H1 (cell line): ENCODE results near the gene SUGP2. TPM values are rescaled to one million over a fixed set of nuclear protein-coding genes. Genes with fewer than 3 reads are reported as not detected.

Experiments used
- CTCF ChIA-PET: fragments of 300-600 bp; sonication (Branson Sonifier 250); formaldehyde crosslinking; loops from one replicate; lab custom pipeline; 2021; ENCODE audit not compliant: partially characterized antibody; lab: Charles Lee
- POLR2A ChIA-PET: fragments of 300-600 bp; sonication (Branson Sonifier 250); formaldehyde crosslinking; loops from one replicate; lab custom pipeline; 2021; ENCODE audit warnings: inconsistent platforms; ENCODE audit not compliant: partially characterized antibody; lab: Charles Lee
- DNase-seq, 2 experiments: peaks; one replicate each; pipeline versions ENCODE4 v3.0.0 to v3.0.0-alpha.2; 2010 to 2022; ENCODE audit warnings: low spot score in 2 of 2, low read depth in 1 of 2, mixed read lengths in 1 of 2
- FAIRE-seq: peaks from 2 replicates; lab custom pipeline; 2011; peaks lifted over from hg19 to GRCh38; lab: Jason Lieb, UNC
- H2AFZ ChIP-seq: 2 replicates; pipeline ENCODE4 v1.8.1; 2012; ENCODE audit warnings: low read length, inconsistent platforms
- H2AK5ac ChIP-seq: 2 replicates; pipeline ENCODE4 v1.6.1; 2013; ENCODE audit warnings: low read depth, low read length
- H2BK120ac ChIP-seq: replicated peaks from 2 replicates; pipeline ENCODE3; 2013; ENCODE audit warnings: low read depth, low read length, inconsistent platforms
- H2BK12ac ChIP-seq: 2 replicates; pipeline ENCODE4 v1.6.1; 2013; ENCODE audit warnings: low read depth, low read length
- H2BK15ac ChIP-seq: 2 replicates; pipeline ENCODE4 v1.6.1; 2013; ENCODE audit warnings: low read length
- H2BK20ac ChIP-seq: 2 replicates; pipeline ENCODE4 v1.6.1; 2013; ENCODE audit warnings: low read length
- H2BK5ac ChIP-seq: 2 replicates; pipeline ENCODE4 v1.6.1; 2013; ENCODE audit warnings: low read depth, low read length
- H3K14ac ChIP-seq: 2 replicates; pipeline ENCODE4 v1.6.1; 2013; ENCODE audit warnings: inconsistent platforms; ENCODE audit not compliant: insufficient read length
- H3K18ac ChIP-seq: 2 replicates; pipeline ENCODE4 v1.6.1; 2013; ENCODE audit warnings: low read length; ENCODE audit errors: extremely low read depth
- H3K23ac ChIP-seq: 2 replicates; pipeline ENCODE4 v1.6.1; 2013; ENCODE audit warnings: inconsistent platforms; ENCODE audit not compliant: insufficient read length
- H3K23me2 ChIP-seq: 2 replicates; pipeline ENCODE4 v1.6.1; 2013; ENCODE audit warnings: low read depth, low read length
- H3K27ac ChIP-seq: 2 replicates; pipeline ENCODE4 v1.6.1; 2011; ENCODE audit warnings: low read depth, low read length, inconsistent platforms
- H3K27me3 ChIP-seq, 4 experiments: replicated peaks in 1 of 4; 1 replicate in 1 of 4; 2 replicates in 3 of 4; pipeline versions ENCODE4 v1.6.1 to v1.8.1; 2011 to 2013; ENCODE audit warnings: low read length in 3 of 4, mild to moderate bottlenecking in 3 of 4, inconsistent platforms in 2 of 4, mixed read lengths in 2 of 4, moderate library complexity in 1 of 4; ENCODE audit not compliant: control insufficient read depth in 3 of 4, insufficient read depth in 3 of 4; ENCODE audit errors: extremely low read depth in 1 of 4
- H3K36me3 ChIP-seq, 4 experiments: 2 replicates each; pipeline versions ENCODE4 v1.6.1 to v1.8.1; 2011 to 2013; ENCODE audit warnings: mild to moderate bottlenecking in 4 of 4, low read length in 3 of 4, moderate library complexity in 2 of 4, control low read depth in 1 of 4, inconsistent platforms in 1 of 4; ENCODE audit not compliant: insufficient read depth in 4 of 4, control insufficient read depth in 2 of 4
- H3K4ac ChIP-seq: replicated peaks from 2 replicates; pipeline ENCODE3; 2013; ENCODE audit warnings: low read length, low read depth, mixed read lengths, inconsistent platforms; ENCODE audit not compliant: insufficient read length
- H3K4me1 ChIP-seq, 4 experiments: replicated peaks in 1 of 4; 1 replicate in 1 of 4; 2 replicates in 3 of 4; pipeline versions ENCODE4 v1.6.1 to v1.8.1; 2011 to 2013; ENCODE audit warnings: low read length in 3 of 4, inconsistent platforms in 2 of 4, mixed read lengths in 1 of 4; ENCODE audit not compliant: insufficient read depth in 4 of 4, control insufficient read depth in 3 of 4
- H3K4me2 ChIP-seq, 2 experiments: 2 replicates each; pipeline versions ENCODE4 v1.6.1 to v1.8.1; 2011 to 2013; ENCODE audit warnings: low read depth in 2 of 2, low read length in 2 of 2, control low read depth in 1 of 2, inconsistent platforms in 1 of 2, mild to moderate bottlenecking in 1 of 2; ENCODE audit not compliant: insufficient read depth in 1 of 2
- H3K4me3 ChIP-seq, 4 experiments: fragments of 200-600, 300-600 bp in 1 of 4; sonication (generic), shearing (Covaris generic), sonication (Bioruptor Twin) in 1 of 4; 2 replicates each; pipeline versions ENCODE4 v1.5.1 to v1.8.1; 2011 to 2016; ENCODE audit warnings: low read length in 4 of 4, low read depth in 3 of 4, control low read depth in 2 of 4, inconsistent platforms in 2 of 4, mild to moderate bottlenecking in 2 of 4, mixed read lengths in 1 of 4, moderate library complexity in 1 of 4; ENCODE audit not compliant: insufficient read depth in 2 of 4; ENCODE audit errors: extremely low read depth in 1 of 4
- H3K56ac ChIP-seq: replicated peaks from 2 replicates; pipeline ENCODE3; 2013; ENCODE audit warnings: low read depth, mild to moderate bottlenecking, mixed read lengths, low read length, inconsistent platforms; ENCODE audit not compliant: insufficient read length
- H3K79me1 ChIP-seq: 2 replicates; pipeline ENCODE4 v1.6.1; 2013; ENCODE audit warnings: low read depth, low read length, control low read depth
- H3K79me2 ChIP-seq, 2 experiments: 2 replicates each; pipeline versions ENCODE4 v1.6.1 to v1.8.1; 2012 to 2013; ENCODE audit warnings: low read length in 2 of 2, mild to moderate bottlenecking in 2 of 2, inconsistent platforms in 1 of 2; ENCODE audit not compliant: insufficient read depth in 2 of 2, control insufficient read depth in 1 of 2
- H3K9ac ChIP-seq, 4 experiments: replicated peaks in 1 of 4; 1 replicate in 1 of 4; 2 replicates in 3 of 4; pipeline versions ENCODE4 v1.6.1 to v1.8.1; 2011 to 2013; ENCODE audit warnings: low read depth in 3 of 4, low read length in 3 of 4, control low read depth in 2 of 4, mild to moderate bottlenecking in 2 of 4, moderate library complexity in 2 of 4, inconsistent platforms in 1 of 4; ENCODE audit errors: extremely low read depth in 1 of 4
- H3K9me3 ChIP-seq, 2 experiments: 2 replicates each; pipeline versions ENCODE4 v1.6.1 to v1.8.1; 2012 to 2013; ENCODE audit warnings: mild to moderate bottlenecking in 2 of 2, moderate library complexity in 2 of 2, control low read depth in 1 of 2, inconsistent platforms in 1 of 2, low read depth in 1 of 2, low read length in 1 of 2, mixed read lengths in 1 of 2; ENCODE audit not compliant: insufficient read depth in 2 of 2
- H4K20me1 ChIP-seq, 2 experiments: replicated peaks in 1 of 2; 2 replicates each; pipeline versions ENCODE3 to v1.8.1; 2011 to 2013; ENCODE audit warnings: inconsistent platforms in 2 of 2, low read length in 2 of 2, mild to moderate bottlenecking in 1 of 2; ENCODE audit not compliant: insufficient read depth in 2 of 2, control insufficient read depth in 1 of 2
- H4K5ac ChIP-seq: 2 replicates; pipeline ENCODE4 v1.6.1; 2013; ENCODE audit warnings: low read length, low read depth, mixed read lengths, inconsistent platforms; ENCODE audit not compliant: insufficient read length
- H4K8ac ChIP-seq: 2 replicates; pipeline ENCODE4 v1.8.0; 2013; ENCODE audit warnings: mild to moderate bottlenecking, moderate library complexity, low read length, inconsistent platforms; ENCODE audit not compliant: insufficient read depth; ENCODE audit errors: extremely low read depth
- H4K91ac ChIP-seq: replicated peaks from 2 replicates; pipeline ENCODE3; 2013; ENCODE audit warnings: low read length, mixed read lengths, inconsistent platforms; ENCODE audit not compliant: insufficient read length
- CHD2 ChIP-seq: IDR thresholded peaks from 2 replicates; pipeline ENCODE4 v1.6.1; 2012; ENCODE audit warnings: low read length, improper control_type of control experiment
- CTBP2 ChIP-seq: IDR thresholded peaks from 2 replicates; pipeline ENCODE4 v1.7.0; 2011; ENCODE audit warnings: borderline replicate concordance, mild to moderate bottlenecking, moderate library complexity, mixed read lengths, low read length; ENCODE audit not compliant: insufficient read depth, insufficient read length
- KDM1A ChIP-seq: fragments of 200-600, 300-600 bp; sonication (generic); IDR thresholded peaks from 2 replicates; pipeline ENCODE4 v1.7.1; 2016; ENCODE audit warnings: mild to moderate bottlenecking, low read length, borderline replicate concordance
- MAFK ChIP-seq: IDR thresholded peaks from 2 replicates; pipeline ENCODE4 v1.6.1; 2012; ENCODE audit warnings: low read depth, mild to moderate bottlenecking, improper control_type of control experiment, low read length
- POLR2AphosphoS5 ChIP-seq: IDR thresholded peaks from 2 replicates; pipeline ENCODE4 v1.6.1; 2011; ENCODE audit warnings: low read depth, low read length
- RFX5 ChIP-seq: IDR thresholded peaks from 2 replicates; pipeline ENCODE4 v1.6.1; 2011; ENCODE audit warnings: low read depth, low read length, improper control_type of control experiment, borderline replicate concordance
- RNF2 ChIP-seq: fragments of 200-900, 300-1000 bp; sonication (generic); IDR thresholded peaks from 2 replicates; pipeline ENCODE4 v1.7.1; 2016; ENCODE audit warnings: borderline replicate concordance, low read depth, mild to moderate bottlenecking, antibody characterized with exemption, low read length; ENCODE audit not compliant: poor library complexity, severe bottlenecking; ENCODE audit errors: missing control alignments
- SIN3A ChIP-seq, 2 experiments: IDR thresholded peaks in 1 of 2; conservative IDR thresholded peaks in 1 of 2; 2 replicates each; pipeline ENCODE4 v1.6.1; 2011 to 2012; ENCODE audit warnings: low read length in 2 of 2, improper control_type of control experiment in 1 of 2, low read depth in 1 of 2, mild to moderate bottlenecking in 1 of 2
- SIX5 ChIP-seq: IDR thresholded peaks from 2 replicates; pipeline ENCODE4 v1.6.1; 2011; ENCODE audit warnings: mild to moderate bottlenecking, low read depth, low read length
- SUZ12 ChIP-seq: fragments of 200-600 bp; sonication (generic); IDR thresholded peaks from 2 replicates; pipeline ENCODE4 v1.6.1; 2012; ENCODE audit warnings: mild to moderate bottlenecking, inconsistent platforms, low read length, moderate library complexity, mixed read lengths
- TBP ChIP-seq: IDR thresholded peaks from 2 replicates; pipeline ENCODE4 v1.6.1; 2011; ENCODE audit warnings: low read depth, low read length, improper control_type of control experiment
- WGBS, 2 experiments: shearing (Covaris generic) in 1 of 2; methylation state at CpG; one replicate each; pipeline versions ENCODE4 v1.1.6 to v1.1.7; 2013 to 2015; ENCODE audit warnings: low lambda C conversion rate in 2 of 2, mixed read lengths in 2 of 2, inconsistent platforms in 1 of 2, low coverage in 1 of 2, missing lambda C conversion rate in 1 of 2; ENCODE audit not compliant: insufficient replicate concordance in 2 of 2, insufficient coverage in 1 of 2, insufficient read length in 1 of 2; ENCODE audit errors: extremely low coverage in 1 of 2, missing lambda C conversion rate in 1 of 2; 5-methylcytosine and 5-hydroxymethylcytosine counted together
- polyA plus RNA-seq, 7 experiments: library from polyadenylated mRNA; depleted of rRNA in 3 of 7; stranded (reverse) in 5 of 7; unstranded in 2 of 7; fragments of >200 nt in 5 of 7; fragments of 200-250 nt in 2 of 7; gene quantifications; 1 replicate in 5 of 7; 2 replicates in 1 of 7; 4 replicates in 1 of 7; pipeline versions ENCODE4 v1.2.1 to v1.2.3, GENCODE V29; 2011 to 2013; ENCODE audit warnings: missing spikeins in 2 of 7, mixed read lengths in 2 of 7
- total RNA-seq: library from RNA; stranded (reverse); fragmentation: NEBNext Ultra II Directional; extraction: Animal tissue kit (Norgen Biotek cat#: 25700); gene quantifications from 2 replicates; pipeline ENCODE4 v1.2.1, GENCODE V29; 2021
- TF ChIP-seq, protein P1 (sequence below): IDR thresholded peaks from 2 replicates; pipeline ENCODE4 v1.6.1; 2012; ENCODE audit warnings: low read length, inconsistent platforms

SUGP2 gene
- total and polyA plus RNA-seq, 2 of the 8 experiments (the other 6 are each of a cell fraction or from before 2014, with no cell fraction given): 57.7 to 114 TPM

GRCh38 chr19:19050731-19051130, 17.4 kb upstream of the SUGP2 start:
- Histone ChIP-seq H3K36me3 (peaks cover 18 to 44% (median 36%) of the 10 kb centered on the region in 4 experiments), H2BK20ac (no peak overlapping the region), H2BK15ac (no peak overlapping the region), H3K27ac (no peak overlapping the region), H4K8ac (no peak overlapping the region), H3K23me2 (no peaks in the 10 kb centered on the region), H2AK5ac (no peak overlapping the region), H3K14ac (no peak overlapping the region), H3K4ac (no peak overlapping the region), H2BK120ac (no peak overlapping the region), H4K5ac (no peak overlapping the region), H2BK5ac (no peak overlapping the region), H3K4me2 (no peak overlapping the region), H4K20me1 (peaks cover 13 to 20% of the 10 kb centered on the region in 2 experiments), H3K79me2 (no peaks in the 10 kb centered on the region), H3K27me3 (no peaks in the 10 kb centered on the region; a peak in 1 of 7 replicates), H3K23ac (no peak overlapping the region), H3K4me1 (no peaks in the 10 kb centered on the region), H2AFZ (no peak overlapping the region), H3K9ac (no peak overlapping the region), H3K9me3 (no peaks in the 10 kb centered on the region), H3K18ac (no peak overlapping the region), H2BK12ac (no peak overlapping the region), H4K91ac (no peak overlapping the region), H3K79me1 (peaks cover 4% of the 10 kb centered on the region; the same call in 1 of the 2 replicates), H3K56ac (no peak overlapping the region), H3K4me3 (no peak overlapping the region)
- ChIA-PET POLR2A (interaction anchor here (0.6 to 2.9 kb wide), 4 partner anchors 10 to 581 kb away, joined by 3 to 14 read pairs (median 4); partner anchors contain the start of gene SLC25A42), CTCF (interaction anchor here (0.9 to 6.8 kb wide), 14 partner anchors 9 to 178 kb away, joined by 3 to 58 read pairs (median 15); no protein-coding TSS in a partner anchor)
- DNase-seq (no peak), FAIRE-seq (no peak)
- 91% methylated on average over 2 of the region's 2 CpGs; no CpG with 5 or more reads in 1 of the 2 experiments for WGBS, 2 experiments
- no peak for TF ChIP-seq RFX5
- TF ChIP-seq SIN3A (conservative IDR thresholded peaks at IDR 0.05 in 1 of 2, IDR thresholded peaks at IDR 0.05 in 1 of 2; ENCODE audit: low read depth in 1 of 2, low read length in 2 of 2): no peak
- no peak for TF ChIP-seq TBP
- no peak for TF ChIP-seq RNF2
- no peak for TF ChIP-seq SIX5
- TF ChIP-seq CHD2: no peak
- no peak for TF ChIP-seq CTBP2
- no peak for TF ChIP-seq SUZ12
- no peak for TF ChIP-seq POLR2AphosphoS5
- TF ChIP-seq MAFK: no peak
- TF ChIP-seq, protein P1, sequence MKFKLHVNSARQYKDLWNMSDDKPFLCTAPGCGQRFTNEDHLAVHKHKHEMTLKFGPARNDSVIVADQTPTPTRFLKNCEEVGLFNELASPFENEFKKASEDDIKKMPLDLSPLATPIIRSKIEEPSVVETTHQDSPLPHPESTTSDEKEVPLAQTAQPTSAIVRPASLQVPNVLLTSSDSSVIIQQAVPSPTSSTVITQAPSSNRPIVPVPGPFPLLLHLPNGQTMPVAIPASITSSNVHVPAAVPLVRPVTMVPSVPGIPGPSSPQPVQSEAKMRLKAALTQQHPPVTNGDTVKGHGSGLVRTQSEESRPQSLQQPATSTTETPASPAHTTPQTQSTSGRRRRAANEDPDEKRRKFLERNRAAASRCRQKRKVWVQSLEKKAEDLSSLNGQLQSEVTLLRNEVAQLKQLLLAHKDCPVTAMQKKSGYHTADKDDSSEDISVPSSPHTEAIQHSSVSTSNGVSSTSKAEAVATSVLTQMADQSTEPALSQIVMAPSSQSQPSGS: no peak
- no peak for TF ChIP-seq KDM1A
